Erythroblast (primary cell): ENCODE measurements around the gene SUGCT.

ENCODE experiments used
- DNase-seq, 2 experiments: peaks; one replicate each; lab custom pipeline; 2025; lab: John Stamatoyannopoulos, UW
- GATA1 ChIP-seq: IDR thresholded peaks from 2 replicates; pipeline ENCODE4 v1.6.1; 2011; ENCODE audit warnings: low read depth, mild to moderate bottlenecking, control low read depth, low read length, moderate library complexity
- POLR2A ChIP-seq: IDR thresholded peaks from 2 replicates; pipeline ENCODE4 v1.6.1; 2011; ENCODE audit warnings: mild to moderate bottlenecking, low read length

The SUGCT gene

GRCh38 chr7:40796723-40797122 is 661.9 kb downstream of the SUGCT start:
- no peak for DNase-seq
- TF ChIP-seq GATA1 (no peak), POLR2A (no peak)

GRCh38 chr7:40798613-40799012 is 663.8 kb downstream of the SUGCT start:
- no peak for TF ChIP-seq POLR2A
- TF ChIP-seq GATA1 = no peak
- no peak for DNase-seq

- TF ChIP-seq POLR2A (no peak), GATA1 (no peak)
- no peak for DNase-seq
Observed at GRCh38 chr7:40799493-40800403, 664.9 kb downstream of the SUGCT start.

GRCh38 chr7:40800771-40801170 is 666.0 kb downstream of the SUGCT start:
- no peak for DNase-seq
- TF ChIP-seq GATA1 = no peak
- TF ChIP-seq POLR2A = no peak

- TF ChIP-seq POLR2A (no peak), GATA1 (no peak)
- no peak for DNase-seq
Observed at GRCh38 chr7:40802497-40802896, 667.7 kb downstream of the SUGCT start.

- DNase-seq = no peak
Observed at GRCh38 chr7:40804477-40805215, 669.8 kb downstream of the SUGCT start.

GRCh38 chr7:40805361-40805760 is 670.6 kb downstream of the SUGCT start:
- TF ChIP-seq GATA1 = no peak
- TF ChIP-seq POLR2A = no peak
- no peak for DNase-seq

More at GRCh38 chr7:40804477-40805215, 669.8 kb downstream of the SUGCT start:
- TF ChIP-seq POLR2A = no peak
- no peak for TF ChIP-seq GATA1

GRCh38 chr7:40808378-40808942 is 673.7 kb downstream of the SUGCT start:
- no peak for DNase-seq
- TF ChIP-seq GATA1 = no peak
- no peak for TF ChIP-seq POLR2A

GRCh38 chr7:40810274-40810673 is 675.5 kb downstream of the SUGCT start:
- no peak for TF ChIP-seq GATA1
- no peak for TF ChIP-seq POLR2A
- no peak for DNase-seq

GRCh38 chr7:40811666-40812065 is 676.9 kb downstream of the SUGCT start:
- TF ChIP-seq GATA1 (no peak), POLR2A (no peak)
- no peak for DNase-seq

- no peak for TF ChIP-seq POLR2A
- TF ChIP-seq GATA1 = no peak
- DNase-seq = no peak
Observed at GRCh38 chr7:40815022-40815421, 680.2 kb downstream of the SUGCT start.

- no peak for DNase-seq
- no peak for TF ChIP-seq GATA1
- no peak for TF ChIP-seq POLR2A
Observed at GRCh38 chr7:40815512-40815911, 680.7 kb downstream of the SUGCT start.

- DNase-seq = no peak
- TF ChIP-seq GATA1 (no peak), POLR2A (no peak)
Observed at GRCh38 chr7:40822861-40823260, 688.1 kb downstream of the SUGCT start.

- DNase-seq = no peak
- TF ChIP-seq POLR2A = no peak
- TF ChIP-seq GATA1 = no peak
Observed at GRCh38 chr7:40824461-40824860, 689.7 kb downstream of the SUGCT start.
